Skin of body (tissue), 2 donors: ENCODE results near the gene GLRX. TPM values are rescaled to one million over a fixed set of nuclear protein-coding genes. Genes with fewer than 3 reads are reported as not detected.

Experiments
- DNase-seq: peaks from one replicate; lab custom pipeline; 2025; lab: John Stamatoyannopoulos, UW
- total RNA-seq: library from RNA; depleted of rRNA; stranded (reverse); fragments of >200 nt; gene quantifications from one replicate; pipeline ENCODE4 v1.2.3, GENCODE V29; 2014

GLRX gene
- total RNA-seq, 1 donor from 2014 or later, result 15.5 TPM

DNA sequence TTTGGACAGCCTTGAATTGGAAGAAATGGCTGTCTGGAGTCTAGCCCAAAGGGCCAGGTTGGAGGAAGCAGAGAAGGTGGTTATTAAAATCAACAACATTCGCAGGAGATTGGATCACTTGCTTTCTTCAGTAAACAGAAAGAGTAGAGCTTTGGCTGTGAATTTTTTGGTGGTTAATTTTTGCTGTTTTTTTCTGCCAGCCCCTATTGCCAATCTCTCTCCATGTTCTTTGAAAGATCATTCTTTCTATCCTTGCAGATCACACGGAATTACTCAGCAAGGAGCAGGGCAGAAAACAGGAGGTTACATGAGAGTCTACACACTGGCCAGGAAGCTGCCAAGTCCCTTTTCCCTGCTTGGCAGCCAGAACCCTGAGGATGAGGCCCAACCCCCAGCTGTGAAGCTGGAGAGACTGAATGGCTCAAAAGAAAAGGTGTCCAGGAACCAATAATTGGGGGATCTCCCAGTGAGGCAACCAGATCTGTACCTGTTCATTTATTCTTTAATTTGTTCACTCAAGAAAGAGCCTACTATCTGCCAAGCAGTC lies 13.0 kb downstream of the GLRX start:
- no peak for DNase-seq

DNA sequence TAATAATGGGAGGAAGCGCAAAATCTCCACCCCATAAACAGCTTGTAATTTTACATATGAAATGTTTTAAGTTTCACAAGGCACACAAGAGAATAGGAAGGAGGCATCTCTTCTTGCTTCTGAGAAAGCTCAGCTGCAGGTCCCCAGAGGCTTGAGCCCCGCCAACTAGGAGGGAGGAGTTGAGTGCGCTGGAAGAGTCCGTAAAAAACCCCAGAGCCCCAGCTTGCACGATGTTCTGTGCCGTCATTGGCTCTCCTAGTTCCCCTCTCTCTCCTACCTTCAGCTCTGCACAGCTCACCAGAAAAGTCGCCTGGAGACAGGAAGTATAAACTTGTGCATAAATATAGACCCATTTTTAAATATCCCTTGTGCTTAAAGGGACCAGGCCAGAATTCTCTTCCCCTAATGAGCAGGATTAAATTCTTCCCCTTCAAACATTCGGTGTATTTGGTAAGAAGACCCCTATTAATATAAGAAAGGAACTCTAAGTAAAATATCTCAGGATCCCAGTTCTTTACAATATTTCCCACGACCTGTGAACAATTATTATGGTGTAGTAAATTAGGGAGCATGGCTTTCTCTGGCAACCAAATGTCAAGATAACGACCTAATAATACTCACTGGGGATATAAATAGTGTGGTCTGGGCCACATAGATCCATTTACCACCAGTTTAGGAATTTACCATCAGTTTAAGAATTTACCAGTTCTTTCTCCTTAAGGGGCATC lies 13.7 kb downstream of the GLRX start:
- DNase-seq, result peak; percentile 90

DNA sequence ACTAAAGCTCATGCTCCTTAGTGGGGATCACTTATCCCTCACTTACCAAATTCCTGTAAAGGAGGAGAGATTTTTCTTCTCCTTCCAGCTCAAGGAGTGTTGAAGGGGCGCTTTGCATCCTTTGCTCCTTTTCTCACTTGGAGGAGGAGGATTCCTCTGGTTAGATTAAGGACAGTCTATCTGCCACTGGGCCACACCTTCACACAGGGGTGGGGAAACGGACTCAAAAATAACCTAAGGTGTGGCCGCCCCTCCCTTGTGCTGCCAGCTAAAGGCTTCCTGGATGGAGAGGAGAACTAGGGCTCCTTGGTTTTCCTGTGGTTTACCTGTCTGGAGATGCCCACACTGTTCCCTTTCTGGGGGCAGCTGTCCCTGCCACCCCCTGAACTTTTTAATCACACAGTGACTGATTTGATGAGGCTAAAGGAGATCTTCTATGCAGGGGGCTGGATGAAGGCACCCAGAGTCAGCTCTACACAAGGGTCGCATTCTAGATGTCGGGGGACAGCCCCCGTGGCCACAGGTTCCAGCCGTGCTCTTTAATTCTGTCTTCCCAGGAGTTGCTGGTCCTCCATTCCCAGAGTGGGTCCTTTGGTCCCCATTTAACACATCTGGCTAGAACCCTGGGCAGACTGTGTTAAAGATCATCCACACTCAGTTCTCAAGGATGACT lies 14.4 kb downstream of the GLRX start:
- DNase-seq, result no peak

DNA sequence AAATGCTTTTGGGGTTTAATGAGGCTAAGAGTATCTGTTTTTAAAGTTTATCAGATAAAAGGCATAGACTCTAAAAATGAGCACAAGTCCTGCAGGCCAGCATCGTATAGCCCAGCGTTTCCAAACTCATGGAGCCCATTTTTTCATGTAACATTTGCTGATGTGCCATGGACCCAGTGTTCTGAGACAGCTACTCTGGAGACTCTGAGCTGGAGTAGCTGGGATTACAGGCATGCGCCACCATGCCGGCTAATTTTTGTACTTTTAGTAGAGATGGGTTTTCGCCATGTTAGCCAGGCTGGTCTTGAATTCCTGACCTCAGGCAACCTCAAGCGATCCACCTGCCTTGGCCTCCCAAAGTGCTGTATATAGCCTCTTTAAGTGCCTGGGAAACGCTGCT lies 15.8 kb downstream of the GLRX start:
- no peak for DNase-seq

DNA sequence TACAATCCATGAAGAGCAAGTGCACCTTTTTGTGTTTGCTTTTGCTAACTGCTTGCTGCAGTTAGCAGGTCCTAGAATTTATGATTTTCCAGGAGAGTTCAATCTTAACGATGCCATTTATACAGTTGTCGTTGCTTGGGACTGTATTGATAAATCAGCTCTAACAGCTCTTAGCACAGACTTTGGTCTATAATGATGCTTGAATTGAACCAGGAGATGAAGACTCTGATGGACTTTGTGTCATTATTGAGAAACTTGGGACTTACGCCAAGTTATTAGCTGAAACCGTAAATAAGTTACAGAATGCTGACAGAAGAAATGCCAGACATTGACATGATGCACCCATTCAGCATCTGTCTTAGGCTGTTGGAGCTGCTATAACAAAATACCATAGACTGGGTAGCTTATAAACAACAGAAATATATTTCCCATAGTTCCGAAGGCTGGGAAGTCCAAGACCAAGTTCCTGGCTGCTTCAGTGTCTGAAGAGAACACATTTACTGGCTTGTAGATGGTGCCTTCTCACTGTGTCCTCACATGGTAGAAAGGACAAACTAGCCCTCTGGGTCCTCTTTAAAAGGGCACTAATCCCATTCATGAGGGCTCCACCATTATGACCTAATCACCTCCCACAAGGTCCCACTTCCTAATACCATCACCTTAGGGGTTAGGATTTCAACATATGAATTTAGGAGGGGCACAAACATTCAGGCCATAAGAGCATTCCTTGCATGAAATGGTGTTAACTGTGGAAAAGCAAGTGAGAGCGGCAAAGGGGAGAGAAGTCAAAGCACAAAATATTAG lies 17.6 kb downstream of the GLRX start:
- DNase-seq, result no peak

DNA sequence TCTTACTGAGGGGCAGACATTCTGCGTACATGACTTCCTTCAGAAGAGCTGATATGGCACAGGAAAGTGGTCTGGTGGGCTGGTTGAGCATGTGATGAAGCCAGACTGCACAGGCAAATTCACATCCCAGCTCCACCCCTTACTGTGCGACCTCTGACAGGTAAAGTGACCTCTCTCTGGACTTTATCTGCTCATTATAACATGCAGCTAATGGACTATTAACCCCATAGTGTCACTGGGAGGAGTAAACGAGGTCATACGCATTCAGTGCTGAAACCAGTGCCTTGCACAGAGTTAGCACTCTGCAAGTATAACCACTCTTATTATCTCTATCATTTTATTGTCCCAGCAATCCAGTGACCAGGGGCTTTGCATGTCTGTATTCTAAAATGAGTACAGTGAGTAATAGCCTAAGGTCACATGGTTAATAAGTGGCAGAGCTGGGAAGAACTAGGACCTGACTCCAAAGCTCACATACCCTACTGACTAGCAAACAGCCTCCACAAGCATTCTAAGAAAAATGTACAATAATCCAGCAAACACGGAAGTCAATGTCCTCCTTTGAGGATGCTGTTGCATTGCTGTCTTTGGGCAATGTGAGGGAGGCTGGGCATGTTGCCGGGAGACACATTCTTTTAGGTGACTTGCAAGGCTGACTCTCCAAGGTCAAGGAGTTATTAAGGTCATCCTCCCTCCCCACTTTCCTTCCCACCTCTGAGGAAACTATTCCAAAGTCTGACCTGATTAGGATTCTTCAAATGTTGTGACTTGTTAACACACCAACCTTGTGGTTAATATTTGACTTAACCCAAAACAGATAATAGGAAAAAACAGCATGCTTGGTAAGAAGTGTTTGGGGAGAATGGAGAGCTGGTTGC lies 19.0 kb downstream of the GLRX start:
- DNase-seq, result no peak

DNA sequence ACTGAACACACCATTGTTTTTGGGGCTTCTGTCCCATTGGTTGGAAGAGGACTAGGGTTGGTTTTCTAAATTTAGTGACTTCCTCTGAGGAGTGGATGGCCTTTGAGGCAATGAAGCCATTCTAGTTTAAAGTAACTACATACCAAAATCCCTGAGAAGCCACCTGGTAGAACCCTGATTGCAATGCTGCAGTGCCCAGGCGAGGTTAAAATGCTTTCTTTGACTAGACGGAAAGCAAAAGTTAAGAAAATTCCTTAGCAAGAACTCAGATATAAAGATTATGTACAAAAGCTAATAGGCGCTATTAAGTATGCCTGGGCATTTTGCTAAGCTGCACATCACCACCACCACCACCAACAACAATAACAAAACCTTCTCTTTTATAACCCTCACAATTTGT lies 20.6 kb downstream of the GLRX start:
- no peak for DNase-seq

DNA sequence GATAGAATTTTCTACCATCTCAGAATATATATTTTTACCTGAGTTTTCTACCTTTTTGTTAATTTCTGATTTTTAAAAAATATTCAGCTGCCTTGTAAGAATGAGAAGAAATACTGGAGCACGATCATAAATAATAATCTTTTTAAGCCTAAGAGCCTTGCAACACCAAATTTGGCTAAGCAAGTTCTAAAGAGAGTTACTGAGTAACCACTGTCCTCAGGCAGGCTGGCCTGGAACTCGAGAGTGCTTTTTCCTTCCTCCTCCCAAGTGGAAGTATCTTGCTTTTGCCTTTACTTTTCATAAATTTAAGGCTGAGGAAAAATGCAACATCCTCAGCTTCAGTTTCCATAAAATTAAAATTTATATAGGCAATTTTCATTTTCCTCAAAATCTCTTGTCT lies 21.0 kb downstream of the GLRX start:
- no peak for DNase-seq

DNA sequence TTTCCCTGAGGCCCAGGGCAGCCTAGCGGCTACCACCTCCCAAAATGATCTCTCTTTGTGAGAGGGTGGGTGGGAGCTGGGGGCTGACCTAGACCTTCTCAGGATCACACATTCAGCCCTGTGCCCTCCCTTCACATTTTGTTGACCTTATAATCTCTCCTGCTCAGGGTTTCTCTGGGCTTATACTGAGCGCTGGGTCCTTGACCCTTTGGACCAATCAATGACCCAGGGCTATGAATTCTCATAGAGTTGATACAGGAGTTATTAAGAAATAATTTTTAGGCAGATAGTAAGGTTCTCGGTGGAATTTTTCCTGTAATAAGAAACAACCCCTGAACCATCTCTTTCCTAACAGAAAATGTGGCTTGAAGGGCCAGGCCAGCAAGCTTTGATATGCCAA lies 22.0 kb downstream of the GLRX start:
- DNase-seq, result no peak

DNA sequence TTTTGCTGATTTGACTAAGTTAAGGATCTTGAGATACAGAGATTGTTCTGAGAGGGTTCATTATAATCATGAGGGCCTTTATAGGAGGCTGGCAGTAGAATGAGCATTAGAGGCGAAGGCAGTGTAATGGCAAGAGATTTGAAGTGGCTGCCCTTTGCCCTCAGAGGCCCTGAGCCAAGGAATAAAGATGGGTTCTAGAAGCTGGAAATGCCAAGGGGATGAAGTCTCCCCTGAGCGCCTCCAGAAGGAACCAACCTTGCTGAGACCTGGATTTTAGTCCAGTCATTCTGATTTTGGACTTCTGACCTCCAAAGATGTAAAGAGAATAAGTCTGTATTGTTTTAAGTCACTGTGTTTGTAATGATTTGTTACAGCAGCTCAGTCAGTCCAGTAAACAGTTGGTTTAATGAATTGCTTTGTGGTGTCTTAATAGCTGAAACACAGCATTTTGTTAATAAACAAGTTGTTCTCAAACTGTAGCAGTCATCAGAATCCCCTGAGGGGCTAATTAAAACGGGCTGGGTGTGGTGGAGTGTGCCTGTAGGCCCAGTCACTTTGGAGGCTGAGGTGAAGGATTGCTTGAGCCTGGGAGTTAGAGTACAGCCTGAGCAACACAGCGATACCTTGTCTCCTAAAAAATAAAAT lies 23.2 kb downstream of the GLRX start:
- no peak for DNase-seq

DNA sequence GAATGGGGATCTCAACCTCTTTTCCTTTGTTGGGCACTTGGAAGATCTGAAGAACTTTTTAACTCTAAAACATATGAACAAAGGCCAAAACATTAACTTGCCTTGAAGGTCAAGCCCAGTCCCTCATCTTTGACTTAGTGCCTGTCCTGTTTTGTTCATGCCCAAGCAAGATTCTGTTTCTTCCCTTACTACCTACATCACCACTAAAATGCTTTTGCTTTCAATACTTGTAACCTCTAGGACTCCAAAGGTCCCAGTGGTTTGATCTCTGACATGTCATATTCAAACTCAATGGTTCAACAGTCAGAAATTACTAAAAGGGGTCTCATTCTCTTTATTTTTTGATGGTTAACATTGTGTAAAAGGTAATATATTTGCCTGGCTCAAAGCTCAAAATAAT lies 24.0 kb downstream of the GLRX start:
- DNase-seq, result no peak

DNA sequence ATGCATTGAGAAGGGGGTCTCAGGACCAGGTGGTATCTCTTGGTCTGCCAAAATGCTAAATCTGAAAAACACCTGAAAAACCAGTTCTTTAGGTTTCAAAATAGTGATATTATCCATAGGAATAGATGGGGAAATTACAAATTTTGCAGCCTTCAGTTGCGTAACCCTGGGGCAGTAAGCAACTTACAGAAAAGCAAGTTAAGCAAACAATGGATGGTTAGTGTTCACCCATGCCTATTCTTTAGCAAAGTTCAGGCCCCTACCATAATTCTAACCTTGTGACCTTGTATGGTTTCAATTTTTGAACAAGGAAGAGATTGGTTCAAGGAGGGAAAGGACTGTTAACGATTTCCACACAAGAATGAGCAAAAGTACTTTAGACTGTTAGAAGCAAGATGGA lies 24.5 kb downstream of the GLRX start:
- DNase-seq, result no peak

DNA sequence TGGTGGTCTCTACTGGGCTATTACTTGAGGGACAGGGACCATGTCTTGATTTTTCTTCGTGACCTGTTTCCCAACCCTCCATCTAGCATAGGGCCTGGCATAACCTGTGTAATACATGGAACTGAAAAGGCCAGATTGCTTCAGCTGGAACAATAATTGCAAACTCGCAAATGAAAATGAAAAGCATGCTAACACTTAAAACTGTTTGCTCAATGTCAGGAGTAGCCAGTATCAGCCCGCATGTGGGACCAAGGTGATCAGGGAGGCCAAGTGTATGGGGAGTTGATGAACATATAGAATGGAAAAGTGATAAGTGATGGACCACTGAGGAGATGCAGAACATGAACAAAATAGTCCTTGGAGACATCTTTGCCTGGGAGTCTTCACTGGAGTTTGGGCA lies 25.2 kb downstream of the GLRX start:
- no peak for DNase-seq

DNA sequence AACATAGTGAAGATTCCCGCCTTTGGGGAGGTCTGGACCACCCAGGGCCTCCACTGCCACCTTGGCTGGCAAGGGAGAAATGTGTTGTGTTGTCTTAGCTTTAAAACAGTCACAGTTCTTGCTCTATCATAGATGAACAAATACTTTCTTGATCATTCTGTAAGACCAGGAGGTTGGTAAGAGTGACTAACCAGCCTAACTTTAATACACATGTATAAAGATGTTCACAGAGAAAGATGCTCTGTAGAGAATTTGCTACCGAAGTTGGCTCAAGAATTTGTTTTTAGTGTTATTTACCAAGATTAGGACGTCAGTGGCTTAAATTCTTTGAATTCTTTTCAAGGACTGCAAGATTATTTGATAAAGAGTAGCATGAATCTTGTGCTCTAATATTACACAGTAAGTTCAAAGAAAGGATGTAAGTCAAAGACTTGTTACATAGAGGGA lies 28.4 kb downstream of the GLRX start:
- no peak for DNase-seq

DNA sequence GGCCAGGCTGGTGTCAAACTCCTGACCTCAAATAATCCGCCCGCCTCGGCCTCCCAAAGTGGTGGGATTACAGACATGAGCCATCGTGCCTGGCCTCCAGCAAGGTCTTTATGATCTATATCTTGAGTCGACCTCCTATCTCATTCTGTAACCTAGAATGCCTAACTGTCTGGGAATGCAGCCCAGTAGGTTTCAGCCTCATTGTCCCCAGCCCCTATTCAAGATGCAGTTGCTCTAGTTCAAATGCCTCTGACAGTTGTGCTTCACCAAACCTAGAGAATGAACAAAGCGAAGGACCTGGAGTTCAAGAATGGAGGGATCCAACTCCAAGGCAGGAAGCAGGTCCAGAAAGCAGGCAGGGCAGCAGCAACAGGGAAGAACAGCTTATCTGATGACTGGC lies 30.8 kb downstream of the GLRX start:
- DNase-seq, result no peak

DNA sequence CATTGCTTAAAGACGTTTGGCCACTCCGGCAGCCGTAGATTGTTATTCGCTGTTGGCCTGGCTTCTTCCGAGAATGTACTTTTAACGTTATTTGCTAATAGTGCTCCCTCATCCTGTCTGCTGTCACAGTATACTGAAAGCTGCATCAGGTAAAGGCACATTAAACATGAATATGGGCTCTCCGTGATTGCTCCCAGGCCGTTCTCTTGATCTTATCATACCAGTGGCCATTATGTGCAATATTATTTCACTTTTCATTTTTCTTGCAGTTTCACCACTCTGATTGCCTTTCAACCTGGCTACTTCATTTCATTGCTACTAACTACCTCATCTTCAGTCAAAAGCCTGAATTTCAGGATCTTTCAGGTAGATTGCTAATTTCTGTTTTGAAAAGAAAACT lies 34.0 kb downstream of the GLRX start:
- DNase-seq, result no peak

DNA sequence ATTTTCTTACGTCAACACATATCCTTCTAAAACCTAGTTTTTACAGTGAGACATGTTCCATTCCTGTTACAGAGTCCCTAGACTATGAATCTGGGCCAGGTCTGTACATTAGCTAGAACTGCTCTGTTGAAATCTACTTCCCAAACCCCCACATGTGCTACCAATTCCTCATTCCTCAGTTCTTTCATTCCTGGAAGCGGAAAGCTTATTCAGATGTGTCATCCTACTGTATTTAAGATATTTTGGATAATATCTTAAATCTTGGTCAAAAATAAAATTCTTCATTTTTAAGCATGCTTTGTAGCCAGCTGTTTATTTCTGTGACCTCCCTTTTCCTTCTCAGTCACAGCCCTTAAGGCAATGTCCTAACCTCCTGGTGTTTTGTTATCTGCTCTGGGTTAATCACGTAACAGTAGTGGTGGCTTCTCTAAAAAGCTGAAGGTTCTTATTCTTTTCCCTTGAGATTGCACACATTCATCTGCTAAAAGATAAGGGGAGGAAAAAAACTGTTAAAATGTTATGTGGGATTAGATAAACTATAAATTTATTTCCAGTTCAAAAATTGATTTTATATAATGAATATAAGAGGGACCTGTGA lies 35.6 kb downstream of the GLRX start:
- no peak for DNase-seq

DNA sequence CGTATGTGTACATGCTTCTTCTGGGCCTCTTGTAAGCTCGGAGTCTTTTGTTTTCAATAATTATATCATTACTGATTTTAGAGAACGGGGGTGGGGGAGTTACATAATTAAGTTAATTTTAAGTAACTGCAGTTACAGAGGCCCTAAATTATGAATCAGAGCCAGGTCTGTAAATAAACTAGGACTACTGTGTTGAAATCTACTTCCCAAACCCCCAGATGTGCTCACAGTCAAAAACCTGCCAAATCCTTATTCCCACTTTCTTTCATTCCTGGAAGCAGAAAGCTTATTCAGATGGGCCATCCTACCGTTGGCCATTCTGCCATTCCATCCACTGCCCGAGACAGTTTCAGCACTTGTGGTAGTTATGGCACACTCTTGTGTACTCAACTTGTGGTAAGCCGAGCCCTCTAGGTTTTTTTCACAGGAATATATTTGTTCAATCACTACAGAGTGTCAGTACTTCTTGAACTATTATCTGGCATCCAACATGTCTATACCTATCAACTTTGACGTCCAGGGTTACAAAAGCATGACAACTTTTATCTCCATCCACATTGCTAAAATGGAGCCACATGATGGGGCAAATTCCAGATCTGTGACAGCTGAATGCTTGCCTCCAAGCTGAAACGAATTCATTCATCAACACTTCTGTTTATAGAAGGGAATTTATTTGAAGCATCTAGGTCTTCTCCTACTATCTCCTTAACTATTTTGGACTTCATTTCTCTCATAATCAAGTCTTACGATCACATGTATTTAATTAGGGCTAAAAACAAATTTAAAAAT lies 37.8 kb downstream of the GLRX start:
- no peak for DNase-seq

DNA sequence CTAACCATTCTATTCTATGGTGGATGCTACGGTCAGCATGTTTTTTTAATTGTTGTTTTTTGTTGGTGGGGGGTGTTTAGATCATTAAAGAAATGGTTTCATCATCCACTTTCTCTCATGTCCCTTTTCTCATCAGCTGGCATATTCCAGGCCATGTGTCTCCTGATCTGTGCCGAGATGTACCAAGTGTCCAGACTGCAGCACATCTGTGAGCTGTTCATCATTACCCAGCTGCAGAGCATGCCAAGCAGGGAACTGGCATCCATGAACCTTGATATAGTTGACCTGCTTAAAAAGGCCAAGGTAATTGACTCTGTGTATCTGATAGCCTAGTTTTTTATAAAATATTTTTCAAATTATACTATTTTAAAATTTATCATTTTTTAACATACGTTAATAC lies 38.9 kb downstream of the GLRX start:
- DNase-seq, result no peak
